HEK293 (cell line): ENCODE results near the gene RGS6.

ENCODE experiments used
- KLF7 ChIP-seq: fragments of 450-650 bp; formaldehyde crosslinking; IDR thresholded peaks from 2 replicates; pipeline ENCODE4 v1.5.1; 2016; ENCODE audit warnings: missing biosample characterization, missing genetic modification characterization, borderline replicate concordance
- ZNF146 ChIP-seq: fragments of 450-650 bp; formaldehyde crosslinking; IDR thresholded peaks from 2 replicates; pipeline ENCODE4 v1.5.1; 2016; ENCODE audit warnings: missing biosample characterization, missing genetic modification characterization
- ZNF626 ChIP-seq: fragments of 450-650 bp; sonication (Bioruptor Pico); formaldehyde crosslinking; IDR thresholded peaks from 2 replicates; pipeline ENCODE4 v1.5.1; 2018; ENCODE audit warnings: missing biosample characterization, missing genetic modification characterization, inconsistent platforms

- TF ChIP-seq KLF7 (tag by site-specific recombination) (no peak), ZNF626 (no peak), ZNF146 (tag by site-specific recombination) (no peak)
Observed at GRCh38 chr14:71885301-71885700, 46.9 kb upstream of the RGS6 start.
